Airway epithelial cell (primary cell): Measurements from ENCODE around the gene WDR83. TPM values are rescaled to one million over a fixed set of nuclear protein-coding genes. Genes with fewer than 3 reads are reported as not detected.

ENCODE experiments used
- total RNA-seq: library from RNA; depleted of rRNA; stranded (reverse); fragments of >200 nt; gene quantifications from 2 replicates; pipeline ENCODE4 v1.2.3, GENCODE V29; 2015

WDR83 gene
- 6.2 and 10.6 TPM in 2 replicates for total RNA-seq

DNA sequence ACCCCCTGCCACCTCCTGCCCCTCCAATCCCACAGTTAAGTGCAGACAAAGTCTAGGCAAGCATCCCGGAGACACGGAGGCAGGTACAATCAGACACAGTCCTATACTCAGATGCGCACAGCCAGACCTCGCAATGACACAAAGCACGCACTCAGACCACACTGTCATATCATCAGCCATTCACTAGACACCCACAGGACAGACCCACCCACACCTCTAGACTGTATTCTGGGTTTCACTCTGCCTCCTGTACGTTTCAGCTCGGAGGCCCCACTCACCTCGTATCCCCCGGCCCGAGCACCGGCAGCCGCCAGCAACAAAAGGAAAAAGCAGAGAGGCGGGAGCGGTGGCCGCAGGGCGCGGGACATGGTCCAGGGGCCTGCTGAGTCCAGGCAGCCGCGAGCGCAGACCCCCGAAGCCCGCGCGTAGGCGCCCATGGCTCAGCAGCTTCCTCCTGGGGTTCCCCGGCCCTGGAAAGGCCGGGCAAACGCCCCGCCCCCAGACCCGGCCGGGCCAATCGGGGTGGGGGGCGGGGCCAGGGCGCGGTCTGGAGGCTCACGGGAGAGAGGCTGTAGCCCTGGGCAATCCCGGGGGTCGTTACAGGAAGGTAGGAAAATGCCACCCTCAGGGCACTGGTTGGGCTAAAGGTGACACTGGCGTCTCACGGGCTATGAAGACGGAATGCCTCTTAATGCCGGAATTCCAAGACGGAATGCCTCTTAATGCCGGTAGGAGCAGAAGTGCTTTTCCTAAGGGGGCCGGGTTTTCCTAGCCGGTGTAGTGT, at the start of gene WDR83, which contains the start of gene MAN2B1:
WDR83 (plus strand) TSS at position 543 of the 784 bp plus-strand sequence. CDS start 2,984 bp downstream, outside the sequence.
MAN2B1 (minus strand) TSS at position 478 of the 784 bp plus-strand sequence; CDS start at position 437, 41 bp downstream.

DNA sequence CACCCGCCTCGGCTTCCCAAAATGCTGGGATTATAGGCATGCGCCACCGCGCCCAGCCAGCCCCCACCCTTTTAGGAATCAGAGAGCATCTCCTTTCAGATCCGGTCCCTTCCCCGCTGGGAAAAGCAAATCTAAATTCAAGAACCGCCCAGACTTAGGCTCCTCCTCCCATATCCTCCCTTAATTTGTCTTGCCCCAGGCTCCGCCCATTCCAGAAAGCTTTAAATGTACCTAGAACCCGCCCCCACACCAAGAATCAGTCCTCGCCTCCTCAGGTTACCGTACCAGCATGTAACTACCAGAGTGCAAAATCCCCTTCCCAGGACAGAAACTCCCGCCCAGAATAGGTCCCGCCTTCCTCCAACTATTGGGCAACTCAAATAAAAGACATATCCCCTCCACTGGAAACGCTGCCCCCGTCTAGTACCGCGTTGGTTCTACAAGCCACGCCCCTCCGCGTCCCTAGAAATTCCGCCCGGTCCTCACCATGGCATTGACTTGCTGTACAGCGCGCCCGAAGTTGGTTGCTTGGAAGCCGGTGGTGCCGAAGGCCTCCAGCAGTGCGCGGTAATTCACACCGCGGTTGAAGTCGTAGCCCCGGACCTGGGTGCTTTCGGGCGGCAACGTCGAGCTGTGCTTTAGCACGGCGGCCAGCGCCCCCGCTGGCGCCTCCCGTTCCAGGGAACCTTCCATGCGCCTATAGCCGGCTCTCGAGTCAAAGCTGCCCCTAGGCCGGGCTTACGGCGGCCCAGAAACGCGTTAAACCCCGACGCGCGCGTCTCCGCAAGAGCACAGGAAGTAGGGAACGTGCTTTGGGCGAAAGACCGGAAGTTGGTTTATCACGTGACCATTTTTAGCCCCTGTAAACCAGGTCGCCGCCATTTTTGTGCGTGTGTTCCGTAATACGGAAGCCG, 14.7 kb downstream of the WDR83 start, which contains the start of gene DHPS:
DHPS (minus strand) TSS at position 807 of the 914 bp plus-strand sequence; CDS start at position 693, 114 bp downstream.

GRCh38 chr19:12687496-12688196, 21.0 kb downstream of the WDR83 start, which contains the start of gene GNG14:
TSS of gene GNG14 (plus strand) at chr19:12687998. CDS start at chr19:12688049, 51 bp downstream.

GRCh38 chr19:12696366-12697335, 30.0 kb downstream of the WDR83 start, which contains the start of gene FBXW9:
TSS of gene FBXW9 (minus strand) at chr19:12696631. CDS start at chr19:12696581, 50 bp downstream.

GRCh38 chr19:12723641-12724426, 57.2 kb downstream of the WDR83 start, which contains the start of gene TNPO2:
TSS of gene TNPO2 (minus strand) at chr19:12723932. CDS start at chr19:12720977, 2,955 bp downstream.

Other genes with a start within 250 kb of the WDR83 start
- gene ZNF443, start 225.8 kb upstream of the WDR83 start, total RNA-seq = 1.6 and 1.7 TPM in 2 replicates
- gene ZNF709, start 182.0 kb upstream of the WDR83 start, total RNA-seq = 0.23 and 0.56 TPM in 2 replicates
- gene ZNF564, start 115.3 kb upstream of the WDR83 start, total RNA-seq = 2.3 and 3.7 TPM in 2 replicates
- 3.0 and 4.3 TPM in 2 replicates for gene ZNF490, start 56.0 kb upstream of the WDR83 start, total RNA-seq
- gene ZNF791, start 55.9 kb upstream of the WDR83 start, total RNA-seq = 9.0 and 9.2 TPM in 2 replicates
- gene MAN2B1, start 65 bp upstream of the WDR83 start, total RNA-seq = 39.4 and 43.9 TPM in 2 replicates
- gene DHPS, start 15.1 kb downstream of the WDR83 start, total RNA-seq = 63.6 and 81.8 TPM in 2 replicates
- gene GNG14, start 21.2 kb downstream of the WDR83 start, total RNA-seq = not detected in 2 replicates
- 15.8 and 23.4 TPM in 2 replicates for gene FBXW9, start 29.8 kb downstream of the WDR83 start, total RNA-seq
- 36.6 and 41.9 TPM in 2 replicates for gene TNPO2, start 57.1 kb downstream of the WDR83 start, total RNA-seq
- 284 and 434 TPM in 2 replicates for gene TRIR, start 67.9 kb downstream of the WDR83 start, total RNA-seq
- gene GET3, start 70.7 kb downstream of the WDR83 start, total RNA-seq = 64.1 and 82.2 TPM in 2 replicates
- not detected in 2 replicates for gene BEST2, start 85.0 kb downstream of the WDR83 start, total RNA-seq
- 25.5 and 32.4 TPM in 2 replicates for gene HOOK2, start 108.7 kb downstream of the WDR83 start, total RNA-seq
- 514 and 542 TPM in 2 replicates for gene JUNB, start 124.7 kb downstream of the WDR83 start, total RNA-seq
- 476 and 536 TPM in 2 replicates for gene PRDX2, start 135.0 kb downstream of the WDR83 start, total RNA-seq
- gene THSD8, start 135.3 kb downstream of the WDR83 start, total RNA-seq = not detected in 2 replicates
- 39.0 and 42.2 TPM in 2 replicates for gene RNASEH2A, start 139.8 kb downstream of the WDR83 start, total RNA-seq
- gene RTBDN, start 167.8 kb downstream of the WDR83 start, total RNA-seq = not detected in 2 replicates
- gene MAST1, start 171.7 kb downstream of the WDR83 start, total RNA-seq = 0.23 and 0.42 TPM in 2 replicates
- 29.3 and 32.3 TPM in 2 replicates for gene DNASE2, start 214.6 kb downstream of the WDR83 start, total RNA-seq
- gene KLF1, start 220.4 kb downstream of the WDR83 start, total RNA-seq = not detected in 2 replicates
- 20.6 and 38.9 TPM in 2 replicates for gene GCDH, start 224.4 kb downstream of the WDR83 start, total RNA-seq